Stimulated activated naive CD4-positive, alpha-beta T cell treated with Interleukin-2 at 50 U/mL for 16 hours (primary cell): ENCODE measurements around the gene CTNNA1.

ENCODE experiments used
- DNase-seq: peaks from one replicate; lab custom pipeline; 2025; lab: John Stamatoyannopoulos, UW

CTNNA1 gene

DNA sequence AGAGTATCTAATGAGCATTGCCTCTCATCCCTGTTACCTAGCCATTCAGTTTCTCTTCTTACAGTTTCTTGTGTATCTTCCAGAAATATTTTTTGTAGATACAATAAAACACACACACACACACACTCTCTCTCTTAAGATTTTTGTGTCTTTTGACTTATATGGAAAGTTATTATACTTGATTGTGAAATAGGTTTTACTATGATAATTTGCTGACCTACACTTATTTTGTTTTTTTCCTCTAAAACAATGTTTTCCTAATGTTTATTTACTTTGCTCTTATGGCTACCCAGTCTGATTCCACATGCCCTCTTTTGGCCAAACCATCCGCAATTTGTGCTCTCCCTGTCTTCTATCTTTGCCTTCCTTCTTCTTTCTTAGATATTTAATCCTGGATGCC lies 96.7 kb downstream of the CTNNA1 start:
- no peak for DNase-seq

DNA sequence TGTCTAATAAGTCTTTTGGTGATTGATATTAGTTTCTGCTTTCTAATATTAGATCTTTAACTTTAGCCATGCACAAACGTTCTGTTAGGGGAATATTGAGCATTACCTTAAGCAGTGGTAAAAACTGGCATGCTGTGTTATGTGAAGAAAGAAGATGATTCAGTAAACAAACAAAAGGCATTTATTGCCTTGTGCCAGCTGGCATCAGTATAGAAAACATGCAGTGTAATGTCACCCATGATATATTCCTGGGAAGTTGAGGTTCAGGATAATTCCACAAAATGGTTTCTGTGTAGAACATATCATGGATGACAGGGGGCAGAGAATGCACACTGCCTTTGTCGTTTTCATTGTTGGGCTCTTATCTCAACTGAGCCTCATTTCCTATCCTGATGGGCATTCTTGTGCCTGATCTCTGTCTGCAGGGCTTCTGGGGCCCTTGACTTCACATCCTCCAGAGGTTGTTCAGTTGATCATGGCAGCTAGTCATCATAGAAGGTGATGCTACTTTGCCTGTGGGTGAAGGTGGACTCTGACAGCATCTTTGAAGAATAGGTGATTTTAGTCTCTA lies 97.7 kb downstream of the CTNNA1 start:
- DNase-seq: no peak

DNA sequence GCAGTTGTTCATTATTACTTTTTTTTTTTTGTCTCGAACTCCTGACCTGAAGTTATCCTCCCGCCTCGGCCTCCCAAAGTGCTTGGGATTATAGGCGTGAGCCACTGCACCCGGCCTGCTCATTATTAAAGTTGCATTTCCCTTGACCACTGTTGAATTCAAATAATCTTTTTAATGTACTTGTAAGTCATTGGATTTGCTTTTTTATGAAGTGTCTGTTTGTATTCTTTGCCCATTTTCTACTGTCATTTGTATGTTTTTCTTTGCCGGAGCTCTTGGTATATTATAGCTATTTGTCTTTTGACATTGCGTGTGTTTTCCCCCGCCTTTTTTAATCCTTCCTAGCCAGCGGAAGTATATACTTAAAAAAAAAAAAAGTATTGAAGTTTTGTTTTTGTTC lies 99.9 kb downstream of the CTNNA1 start:
- no peak for DNase-seq

DNA sequence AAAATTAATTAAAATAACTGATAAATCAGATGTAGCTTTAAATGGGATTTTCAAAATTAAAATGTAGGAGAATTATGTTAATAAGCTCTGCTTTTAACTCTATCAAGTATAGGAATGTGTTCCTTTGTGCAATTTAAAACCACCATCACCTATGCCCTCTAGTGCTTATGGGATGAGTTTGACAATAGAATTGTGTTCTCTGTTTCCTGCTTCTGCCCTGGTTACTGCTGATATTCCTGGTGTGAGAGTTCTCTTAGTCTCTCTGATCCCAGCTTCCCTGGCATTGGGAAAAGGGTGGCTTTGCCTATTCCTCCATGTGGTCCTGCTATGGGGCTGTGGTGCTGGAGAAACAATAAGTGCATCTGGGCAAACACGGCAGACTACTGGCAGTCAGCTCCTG lies 113.8 kb downstream of the CTNNA1 start:
- no peak for DNase-seq

DNA sequence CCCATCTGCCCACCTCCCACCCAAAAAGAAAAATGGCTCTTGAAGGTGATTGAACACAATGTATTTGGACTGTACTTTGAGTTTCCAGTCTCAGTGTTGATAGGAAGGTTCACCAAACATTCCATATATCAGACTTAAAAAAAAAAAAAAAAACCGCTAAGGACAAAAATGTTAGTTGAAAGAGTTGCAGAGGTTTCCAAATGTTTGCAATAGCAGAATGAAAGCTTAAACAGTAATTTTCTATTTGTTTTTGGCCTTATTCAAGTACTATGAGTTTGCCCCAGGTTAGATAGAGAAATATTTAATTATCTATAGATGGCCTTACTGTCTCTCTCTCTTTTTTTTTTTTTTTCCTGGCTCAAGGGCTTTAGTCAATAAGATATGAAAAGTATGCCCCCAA lies 115.8 kb downstream of the CTNNA1 start:
- no peak for DNase-seq

DNA sequence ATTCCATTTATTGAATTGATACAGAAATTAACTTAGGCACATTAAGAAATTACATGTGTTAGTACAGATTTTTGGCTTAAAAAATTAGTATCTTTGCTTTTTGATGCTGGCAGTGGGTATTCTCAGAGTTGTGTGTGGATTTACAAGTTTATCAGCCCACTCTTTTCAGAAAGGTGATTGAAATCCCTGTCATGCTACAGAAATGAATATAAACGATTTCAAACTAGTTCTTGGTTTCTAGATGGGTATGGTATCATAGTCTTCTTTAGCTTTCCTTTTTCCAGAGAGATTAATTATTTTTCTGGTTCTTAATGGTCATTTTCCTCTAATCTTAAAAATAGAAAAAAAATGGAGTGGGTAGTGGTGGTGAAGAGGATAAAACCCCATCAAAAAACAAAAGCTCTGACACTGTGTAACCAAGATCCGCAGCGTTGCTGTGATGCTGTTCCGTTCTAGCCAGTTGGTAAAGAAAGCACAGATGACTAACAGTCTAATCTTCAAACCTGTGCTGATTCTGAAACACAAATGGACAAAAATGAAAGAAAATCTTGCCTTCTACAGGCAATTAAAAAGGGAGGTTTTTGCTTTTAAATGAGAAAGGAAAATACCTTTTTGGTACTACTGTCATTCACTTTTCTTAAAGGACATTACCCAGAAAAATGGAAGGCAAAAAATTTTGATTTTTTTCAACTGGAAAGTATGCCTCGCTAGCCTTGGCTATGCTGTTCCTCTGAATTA lies 116.7 kb downstream of the CTNNA1 start:
- DNase-seq: peak; percentile 1

DNA sequence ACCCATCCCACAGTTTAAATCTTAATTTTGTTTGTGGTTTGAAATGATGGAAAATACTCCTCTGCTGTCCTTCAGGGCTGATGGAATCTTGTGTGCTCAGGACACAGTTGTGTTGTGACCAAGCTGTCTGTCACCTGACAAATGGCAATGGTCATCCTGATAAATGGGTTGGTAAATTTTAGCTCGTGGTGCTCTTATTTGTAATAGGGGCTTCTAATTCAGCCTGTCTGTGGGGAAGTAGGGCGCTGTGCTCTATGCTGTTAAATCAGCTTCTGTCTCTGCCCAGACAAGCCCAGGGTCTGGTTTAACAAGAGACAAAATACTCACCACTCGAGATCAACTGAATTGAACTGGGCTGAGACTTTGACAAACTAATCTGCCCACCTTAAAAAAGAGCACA lies 117.4 kb downstream of the CTNNA1 start:
- no peak for DNase-seq

DNA sequence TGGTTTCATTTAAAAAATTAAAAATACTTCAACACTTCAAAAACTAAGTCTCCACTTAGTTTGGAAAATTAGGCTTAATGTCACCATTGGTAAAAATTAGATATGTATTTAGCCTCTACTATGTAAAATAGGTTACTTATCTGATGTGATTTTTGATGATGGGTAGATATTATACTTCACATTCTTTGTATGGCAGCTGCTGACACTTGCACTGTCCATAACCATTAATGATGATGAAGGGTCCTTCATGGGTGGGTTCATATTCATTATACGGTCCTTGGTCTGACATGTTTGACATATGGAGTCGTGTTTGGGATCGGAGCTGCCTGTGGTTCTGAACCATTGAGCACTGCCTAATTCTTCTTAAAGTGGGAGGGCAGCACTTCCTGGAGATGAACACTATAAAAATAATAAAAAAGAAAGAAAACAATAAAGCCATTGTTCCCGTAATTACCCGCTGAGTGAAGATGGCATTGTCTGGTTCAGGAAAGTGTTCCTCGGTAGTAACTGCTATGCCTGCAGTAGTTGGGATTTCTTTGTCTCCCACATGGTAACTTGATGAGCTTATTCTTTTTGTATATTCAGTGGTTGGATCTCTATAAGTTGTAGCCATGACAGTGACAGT lies 119.7 kb downstream of the CTNNA1 start:
- DNase-seq: no peak

DNA sequence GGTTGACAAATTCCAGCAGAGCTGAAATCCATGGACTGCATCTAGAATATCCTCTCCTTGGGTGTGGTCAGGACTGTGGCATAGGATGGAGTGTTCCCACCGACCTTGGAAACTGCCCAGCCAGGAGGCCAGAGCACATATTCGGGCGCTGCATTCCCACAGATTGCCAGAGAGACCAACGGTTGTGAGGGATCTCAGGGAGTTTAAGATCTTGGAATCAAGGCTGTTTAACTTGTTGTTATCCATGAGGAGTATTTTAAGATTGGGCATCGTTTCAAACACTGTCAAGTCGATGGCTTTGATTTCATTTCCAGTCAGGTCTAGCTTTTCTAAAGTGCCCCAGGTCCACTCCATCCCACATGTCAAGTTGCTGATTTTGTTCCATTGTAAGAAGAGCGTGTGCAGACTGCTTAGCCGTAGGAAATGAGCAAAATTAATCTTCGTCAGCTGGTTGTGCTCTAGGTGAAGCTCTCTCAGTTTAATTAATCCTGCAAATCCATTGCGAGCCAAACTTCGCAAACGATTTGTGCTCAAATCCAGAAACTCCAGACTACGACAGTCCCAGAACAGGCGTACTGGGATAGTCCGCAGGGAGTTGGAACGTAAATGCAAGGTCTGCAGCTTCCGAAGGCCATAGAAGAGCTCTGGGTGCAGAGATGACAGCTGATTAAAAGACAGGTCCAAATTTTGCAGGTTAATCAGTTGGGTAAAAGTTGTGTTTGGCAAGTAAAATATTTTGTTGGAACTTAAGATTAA lies 120.4 kb downstream of the CTNNA1 start:
- DNase-seq: no peak

DNA sequence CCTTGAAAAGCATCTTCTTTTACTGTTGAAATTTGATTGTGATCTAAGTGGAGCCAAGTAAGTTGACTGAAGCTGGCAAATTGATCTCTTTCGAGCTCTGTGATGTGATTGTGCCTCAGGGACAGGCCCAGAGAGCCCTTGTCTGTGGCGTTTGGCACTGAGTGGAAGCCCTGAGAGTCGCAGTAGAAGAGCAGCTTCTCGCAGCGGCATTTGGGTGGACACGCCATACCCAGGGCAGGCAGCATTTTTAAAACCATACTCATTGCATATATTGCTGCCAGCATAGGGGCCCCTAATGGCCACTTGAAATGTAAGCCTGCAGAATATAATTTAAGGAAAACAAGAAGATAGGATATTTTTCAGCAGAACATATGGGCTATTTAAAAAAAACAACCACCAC lies 121.0 kb downstream of the CTNNA1 start:
- DNase-seq: no peak

DNA sequence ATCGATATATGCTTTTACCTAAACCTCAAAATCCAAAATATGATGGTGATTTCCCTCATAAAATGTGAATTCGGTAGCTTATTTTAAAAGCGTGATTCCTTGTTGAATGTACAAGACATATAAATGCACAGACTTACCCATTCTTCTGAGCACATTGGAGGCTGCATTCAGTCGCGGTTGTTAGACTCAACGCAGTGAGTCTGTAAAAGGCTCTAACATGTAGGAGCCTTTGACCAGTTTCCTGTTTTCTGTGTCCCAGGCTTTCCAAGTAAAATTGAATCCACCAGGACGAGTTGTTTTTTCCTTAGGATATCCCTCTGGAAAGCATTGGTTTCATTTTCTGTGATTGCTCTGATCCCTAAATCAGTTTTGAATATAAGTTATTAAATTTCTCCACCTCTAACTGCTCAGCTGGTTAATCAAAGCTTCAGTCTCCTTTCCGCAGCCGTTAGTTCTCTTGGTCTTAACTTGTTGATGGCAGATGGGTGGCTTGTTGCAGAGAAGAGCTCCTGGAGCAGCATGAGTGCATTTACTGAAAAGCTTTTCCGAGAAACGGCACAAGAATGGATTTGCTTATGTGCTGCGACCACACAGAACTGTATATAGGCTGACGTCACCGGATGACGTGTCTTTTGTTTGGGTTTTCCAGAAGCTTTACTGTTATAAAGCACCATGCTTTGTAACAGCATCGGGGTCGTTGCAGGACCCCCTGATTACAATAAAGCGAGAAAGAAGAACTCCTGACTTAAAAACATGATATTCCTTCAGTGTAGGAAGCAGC lies 121.7 kb downstream of the CTNNA1 start, which contains the start of gene LRRTM2:
Gene LRRTM2, minus strand, starts transcription at position 565 of the 781 bp plus-strand sequence. Its CDS starts 424 bp downstream, at position 141.
- no peak for DNase-seq

DNA sequence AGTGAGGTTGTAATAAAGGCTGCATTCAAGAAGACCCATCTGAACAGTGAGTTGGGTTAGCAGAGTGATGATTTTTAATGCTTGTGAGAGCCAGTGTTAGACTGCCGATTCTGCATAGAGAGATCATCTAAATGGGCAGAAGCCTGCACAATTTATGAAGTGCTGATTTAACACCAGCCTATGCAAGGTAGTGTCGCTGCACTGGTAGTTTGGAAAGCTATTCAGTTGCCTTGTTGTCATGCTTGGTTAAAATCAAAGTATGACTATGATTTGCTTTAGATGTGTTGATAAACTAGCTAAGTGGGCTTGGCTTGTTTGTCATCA lies 122.3 kb downstream of the CTNNA1 start:
- no peak for DNase-seq

DNA sequence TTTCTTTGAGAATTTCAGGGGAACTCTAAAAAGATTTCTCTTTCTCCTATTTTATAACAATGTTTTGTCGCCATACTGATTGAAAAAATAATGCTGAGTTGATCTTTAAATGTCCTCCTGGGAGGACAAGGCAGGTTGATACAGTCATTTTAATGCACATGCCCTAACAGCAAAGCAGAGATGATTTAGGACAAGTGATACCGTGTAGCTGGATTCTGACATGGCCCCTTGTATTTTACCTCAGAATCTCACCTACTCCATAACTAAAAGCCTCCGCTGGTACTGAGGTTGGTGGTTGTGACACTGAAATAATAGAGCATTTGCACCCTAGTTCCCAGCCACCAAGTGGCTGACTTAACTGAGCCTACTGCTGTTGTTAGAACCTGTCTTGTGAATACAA lies 122.7 kb downstream of the CTNNA1 start:
- DNase-seq: no peak

DNA sequence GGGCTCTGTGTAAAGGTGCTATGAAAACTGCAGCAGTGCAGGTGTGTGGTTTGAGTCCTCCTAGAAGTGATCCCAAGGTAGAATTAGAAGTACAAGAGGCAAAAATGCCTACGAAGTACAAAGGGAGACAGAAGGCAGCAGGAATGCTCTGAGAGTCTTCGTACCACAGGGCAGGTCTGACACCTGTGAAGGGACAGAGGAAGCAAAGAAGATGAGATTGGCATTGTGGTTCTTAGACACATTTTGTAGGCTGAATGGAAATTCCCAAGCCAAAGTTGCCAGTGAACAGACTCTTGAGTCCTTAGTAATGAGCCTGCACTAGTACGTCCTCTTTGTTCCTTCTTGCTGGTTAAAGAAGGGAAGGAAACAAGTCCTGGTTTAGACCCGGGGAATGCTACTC lies 123.6 kb downstream of the CTNNA1 start:
- DNase-seq: no peak

DNA sequence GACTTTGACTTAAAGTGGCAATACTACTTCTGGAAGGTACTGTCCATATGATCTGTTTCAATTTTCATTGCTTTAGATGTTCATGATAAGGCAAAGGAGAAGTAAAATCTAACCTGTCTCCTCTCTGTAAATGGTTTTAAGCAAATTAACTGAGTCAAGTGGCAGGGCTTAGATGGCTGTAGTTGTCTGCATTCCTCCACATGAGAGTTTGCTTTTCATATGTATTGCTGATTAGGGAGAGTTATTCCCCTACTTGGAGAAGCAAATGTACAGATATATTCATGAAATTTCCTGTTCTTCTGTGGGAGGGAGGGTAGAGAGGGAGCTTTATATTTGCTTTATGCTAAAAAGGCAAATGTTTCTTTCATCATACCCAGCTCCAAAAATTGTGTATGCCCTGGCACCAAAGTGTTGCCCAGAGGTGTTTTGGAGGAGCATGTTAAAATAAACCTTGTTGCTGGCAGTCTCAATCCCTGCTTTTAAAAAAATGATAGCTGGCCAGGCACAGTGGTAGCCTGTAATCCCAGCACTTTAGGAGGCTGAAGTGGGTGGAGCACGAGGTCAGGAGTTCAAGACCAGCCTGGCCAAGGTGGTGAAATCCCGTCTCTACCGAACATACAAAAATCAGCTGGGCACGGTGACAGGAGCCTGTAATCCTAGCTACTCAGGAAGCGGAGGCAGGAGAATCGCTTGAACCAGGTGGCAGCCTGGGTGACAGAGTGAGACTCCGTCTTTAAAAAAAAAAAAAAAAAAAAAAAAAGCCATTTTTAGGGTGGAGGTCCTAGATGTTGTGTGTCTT lies 125.4 kb downstream of the CTNNA1 start:
- DNase-seq: no peak

DNA sequence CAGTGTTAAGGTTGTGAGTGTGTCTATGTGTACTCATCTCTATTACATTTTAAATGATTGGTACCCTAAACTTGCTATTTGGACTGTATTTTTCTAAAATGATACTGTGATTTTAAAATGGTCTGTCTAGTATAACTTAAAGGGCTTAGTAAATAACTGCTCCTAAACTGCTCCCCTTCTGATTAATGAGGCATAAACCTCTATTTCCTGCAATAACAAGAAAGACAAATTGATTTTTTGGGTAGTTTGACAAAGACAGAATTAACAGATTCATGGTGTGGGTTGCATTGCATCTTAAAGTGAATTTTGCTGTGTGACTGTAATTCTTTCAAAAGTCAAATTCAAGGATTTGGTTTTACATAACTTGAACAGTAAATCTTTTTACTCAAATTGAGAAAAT lies 130.0 kb downstream of the CTNNA1 start:
- DNase-seq: no peak

DNA sequence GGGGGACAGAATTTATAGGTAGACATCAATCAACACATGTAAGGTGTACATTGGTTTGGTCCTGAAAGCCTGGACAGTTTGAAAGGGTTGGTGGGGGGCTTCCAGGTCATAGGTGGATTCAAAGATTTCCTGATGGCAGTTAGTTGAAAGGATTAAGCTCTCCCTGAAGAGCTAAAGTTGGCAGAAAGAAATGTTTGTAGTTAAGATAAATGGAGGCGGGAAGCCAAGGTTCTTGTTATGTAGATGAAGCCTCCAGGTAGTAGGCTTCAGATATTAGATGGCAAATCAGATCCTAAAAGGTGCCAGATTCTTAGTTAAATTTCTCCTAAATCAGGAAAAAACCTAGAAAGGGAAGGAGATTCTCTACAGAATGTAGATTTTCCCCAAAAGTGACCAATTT lies 130.9 kb downstream of the CTNNA1 start:
- no peak for DNase-seq

DNA sequence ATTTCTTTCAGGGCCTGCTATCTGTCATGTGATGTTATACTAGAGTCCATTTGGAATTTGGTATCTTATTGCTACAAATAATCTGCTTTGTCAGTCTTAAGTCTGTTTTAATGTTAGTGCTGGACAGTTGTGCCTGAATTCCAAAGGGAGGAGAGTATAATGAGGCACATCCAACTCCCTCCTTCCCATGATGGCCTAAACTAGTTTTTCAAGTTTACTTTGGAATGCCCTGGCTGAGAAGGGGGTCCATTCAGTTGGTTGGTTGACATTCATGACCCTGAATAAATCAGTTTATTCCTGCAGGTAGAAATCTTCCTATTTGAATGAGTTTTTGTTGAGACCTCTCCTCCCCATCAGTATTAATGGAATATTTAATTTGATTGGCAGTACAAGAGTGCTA lies 131.3 kb downstream of the CTNNA1 start:
- no peak for DNase-seq

DNA sequence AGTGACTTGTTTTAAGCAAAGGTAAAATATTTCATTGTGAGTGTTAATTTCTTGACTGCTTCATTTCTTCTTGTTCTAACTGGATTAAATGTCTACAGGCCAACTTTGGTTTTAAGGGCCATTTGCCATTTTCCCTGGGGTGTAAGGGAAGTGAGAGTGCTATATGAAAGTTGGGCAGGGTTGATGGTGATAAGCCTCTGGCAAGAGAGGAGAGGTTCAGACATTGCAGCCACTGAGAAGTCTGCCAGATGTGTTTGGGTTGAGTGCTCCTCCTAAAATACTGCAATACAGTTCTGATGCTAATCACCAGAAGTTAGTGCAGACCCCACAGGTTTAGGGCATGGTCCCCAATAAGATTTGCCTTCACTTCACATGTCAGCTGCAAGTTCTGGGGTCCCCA lies 136.8 kb downstream of the CTNNA1 start:
- DNase-seq: no peak

DNA sequence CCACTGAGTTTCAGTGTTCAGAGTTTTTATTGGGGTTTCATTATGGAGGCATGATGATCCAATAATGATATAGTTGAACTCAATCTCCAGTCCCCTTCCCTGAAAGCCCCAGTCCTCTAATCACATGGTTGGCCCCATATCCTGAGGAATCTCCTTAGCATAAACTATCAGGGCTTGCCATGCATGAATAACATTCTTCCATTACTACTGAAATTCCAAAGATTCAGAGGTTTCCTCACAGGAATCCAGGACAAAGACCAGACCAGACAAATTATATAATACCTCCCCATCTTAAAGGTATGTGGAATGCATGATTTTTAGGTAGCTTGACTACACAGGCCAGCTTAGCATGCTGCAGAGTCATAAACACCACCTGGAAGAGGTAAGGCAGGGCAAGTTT lies 137.4 kb downstream of the CTNNA1 start:
- DNase-seq: no peak

DNA sequence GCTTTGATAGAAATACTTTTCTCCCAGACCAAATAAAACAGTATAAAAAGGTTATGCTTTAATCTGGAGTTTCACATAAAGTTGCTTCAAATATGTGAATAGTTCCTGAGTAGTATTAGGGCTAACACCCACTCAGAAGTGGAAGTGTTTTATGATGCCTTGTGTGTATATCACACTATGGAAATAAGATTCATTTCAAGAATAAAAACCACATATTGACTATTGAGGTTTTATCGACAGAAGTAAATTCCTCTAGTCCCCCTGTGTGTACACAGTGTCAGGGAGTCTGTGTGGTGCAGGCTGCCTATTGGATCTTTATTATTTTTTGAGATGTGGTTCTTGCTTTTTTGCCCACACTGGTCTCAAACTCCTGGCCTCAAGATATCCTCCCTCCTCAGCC lies 142.7 kb downstream of the CTNNA1 start:
- DNase-seq: no peak
